Activated CD4-positive, CD25-positive, alpha-beta regulatory T cell treated with anti-CD3 and anti-CD28 coated beads, Interleukin-2, amount 50 U/mL, for 24 hours (primary cell): ENCODE measurements around the gene CAMSAP1.
A peak's percentile ranks its signal among the peaks of the same experiment; 100 is the strongest.
"Not testable (repeated sequence)": the region's sequence is repeated elsewhere in the genome, so short reads cannot be mapped to it uniquely, and the experiment has no call there.

Source experiments
- ATAC-seq, 2 donors: fragments of 150-1000 bp; cut with Tn5 transposase; one replicate each; pipeline ENCODE4 v1.10.0; 2021; ENCODE audit warnings: mild to moderate bottlenecking in 1 of 2, moderate library complexity in 1 of 2

CAMSAP1 gene

GRCh38 chr9:135907431-135908092 is at the start of gene CAMSAP1:
CAMSAP1 (minus strand) TSS chr9:135907546; CDS start chr9:135907159, 387 bp downstream.
- ATAC-seq = peak; percentile 67 to 72

- no peak for ATAC-seq
Observed at GRCh38 chr9:135956802-135957174, 49.4 kb upstream of the CAMSAP1 start.

GRCh38 chr9:135955934-135956801 is 48.8 kb upstream of the CAMSAP1 start:
- ATAC-seq = no peak

- ATAC-seq = no peak
Observed at GRCh38 chr9:135952664-135953206, 45.4 kb upstream of the CAMSAP1 start.

GRCh38 chr9:135951889-135952663 is 44.7 kb upstream of the CAMSAP1 start:
- ATAC-seq = no peak

GRCh38 chr9:135951310-135951709 is 44.0 kb upstream of the CAMSAP1 start:
- ATAC-seq = not testable (repeated sequence)

GRCh38 chr9:135950841-135951240 is 43.5 kb upstream of the CAMSAP1 start:
- not testable (repeated sequence) for ATAC-seq

GRCh38 chr9:135950135-135950682 is 42.9 kb upstream of the CAMSAP1 start:
- ATAC-seq = no peak

- no peak for ATAC-seq
Observed at GRCh38 chr9:135949501-135950134, 42.3 kb upstream of the CAMSAP1 start.

- no peak for ATAC-seq
Observed at GRCh38 chr9:135948968-135949367, 41.6 kb upstream of the CAMSAP1 start.

- no peak for ATAC-seq
Observed at GRCh38 chr9:135948446-135948845, 41.1 kb upstream of the CAMSAP1 start.

GRCh38 chr9:135947582-135947981 is 40.2 kb upstream of the CAMSAP1 start:
- ATAC-seq = no peak

GRCh38 chr9:135947105-135947504 is 39.8 kb upstream of the CAMSAP1 start:
- ATAC-seq = not testable (repeated sequence)

- ATAC-seq = no peak
Observed at GRCh38 chr9:135946392-135946994, 39.1 kb upstream of the CAMSAP1 start.

GRCh38 chr9:135945969-135946368 is 38.6 kb upstream of the CAMSAP1 start:
- ATAC-seq = no peak

GRCh38 chr9:135944444-135945252 is 37.3 kb upstream of the CAMSAP1 start:
- no peak for ATAC-seq

- ATAC-seq = not testable (repeated sequence)
Observed at GRCh38 chr9:135943604-135944003, 36.3 kb upstream of the CAMSAP1 start.

GRCh38 chr9:135941288-135941995 is 34.1 kb upstream of the CAMSAP1 start:
- ATAC-seq = no peak

GRCh38 chr9:135939351-135940265 is 32.3 kb upstream of the CAMSAP1 start:
- ATAC-seq = peak; percentile 94 to 97
